KOPT-K1 (cell line): Measurements from ENCODE around the gene MTRFR.
A peak's percentile ranks its signal among the peaks of the same experiment; 100 is the strongest.
"Not testable (repeated sequence)": the region's sequence is repeated elsewhere in the genome, so short reads cannot be mapped to it uniquely, and the experiment has no call there.

Experiments
- H3K27ac ChIP-seq: fragments of 200-600 bp; sonication (generic); 2 replicates; pipeline ENCODE4 v1.5.1; 2016; ENCODE audit warnings: antibody characterized with exemption, mild to moderate bottlenecking, low read depth, low read length; ENCODE audit not compliant: poor library complexity, severe bottlenecking
- H3K36me3 ChIP-seq: fragments of 200-600 bp; sonication (generic); 2 replicates; pipeline ENCODE4 v1.5.1; 2017; ENCODE audit warnings: antibody characterized with exemption, mild to moderate bottlenecking, low read length, moderate library complexity; ENCODE audit not compliant: insufficient read depth
- H3K9me3 ChIP-seq: fragments of 200-600 bp; sonication (generic); 2 replicates; pipeline ENCODE4 v1.5.1; 2017; ENCODE audit warnings: antibody characterized with exemption, low read length, mild to moderate bottlenecking; ENCODE audit not compliant: insufficient read depth, poor library complexity, severe bottlenecking

The MTRFR gene

DNA sequence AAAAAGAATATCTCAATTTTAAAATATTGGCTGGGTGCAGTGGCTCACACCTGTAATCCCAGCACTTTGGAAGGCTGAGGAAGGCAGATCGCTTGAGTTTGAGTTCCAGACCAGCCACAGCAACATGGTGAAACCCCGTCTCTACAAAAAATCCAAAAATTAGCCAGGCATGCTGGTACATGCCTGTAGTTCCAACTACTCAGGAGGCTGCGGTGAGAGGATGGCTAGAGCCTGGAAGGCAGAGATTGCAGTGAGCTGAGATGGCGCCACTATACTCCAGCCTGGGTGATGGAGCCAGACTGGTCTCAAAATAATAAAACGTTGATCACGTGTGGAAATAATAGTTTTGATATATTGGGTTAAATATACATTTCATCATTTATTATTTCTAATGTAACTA, 5.7 kb downstream of the MTRFR start:
- no peak overlapping the region for H3K27ac ChIP-seq
- peaks cover 58% of the 10 kb centered on the region for H3K36me3 ChIP-seq
- H3K9me3 ChIP-seq, result no peaks in the 10 kb centered on the region

DNA sequence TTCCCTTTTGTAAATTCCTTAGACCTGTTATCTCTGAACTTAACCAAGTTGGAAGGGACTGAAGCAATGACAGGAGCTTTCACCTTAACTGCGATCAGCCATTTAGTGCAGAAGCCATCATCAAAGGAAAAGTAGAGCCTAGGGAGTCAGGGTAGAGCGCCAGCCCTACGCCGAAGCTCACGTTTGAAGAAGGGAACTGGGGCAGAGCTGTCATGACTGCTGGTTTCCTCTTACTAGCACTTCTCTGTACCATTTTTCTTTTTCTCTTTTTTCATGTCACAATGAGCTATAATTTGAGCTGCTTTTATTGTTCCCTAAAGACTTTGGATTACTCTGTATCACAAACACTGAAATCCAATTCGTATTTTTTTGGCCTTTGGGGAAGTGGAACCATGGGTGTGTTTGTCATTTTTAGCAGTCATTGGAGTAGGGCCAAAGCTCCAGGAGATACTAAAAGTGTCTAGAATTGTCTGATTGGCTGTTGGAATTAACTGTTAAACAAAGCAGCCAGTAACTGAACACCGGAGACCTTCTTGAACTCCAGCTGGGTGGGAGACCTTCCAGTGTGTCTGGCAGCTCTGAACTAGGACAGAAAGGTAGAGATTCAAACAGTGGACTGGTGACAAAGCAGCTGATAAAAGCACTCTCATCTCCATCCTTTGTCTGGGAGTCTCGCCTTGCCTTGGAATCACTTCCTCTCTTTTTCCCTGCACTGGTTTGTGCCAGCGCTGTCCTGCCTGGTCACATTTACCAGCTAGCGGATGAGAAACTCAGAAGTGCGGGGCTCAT, 9.1 kb downstream of the MTRFR start:
- Histone ChIP-seq H3K27ac (peak overlapping the region; percentile 22), H3K36me3 (peaks cover 57% of the 10 kb centered on the region), H3K9me3 (no peaks in the 10 kb centered on the region)

DNA sequence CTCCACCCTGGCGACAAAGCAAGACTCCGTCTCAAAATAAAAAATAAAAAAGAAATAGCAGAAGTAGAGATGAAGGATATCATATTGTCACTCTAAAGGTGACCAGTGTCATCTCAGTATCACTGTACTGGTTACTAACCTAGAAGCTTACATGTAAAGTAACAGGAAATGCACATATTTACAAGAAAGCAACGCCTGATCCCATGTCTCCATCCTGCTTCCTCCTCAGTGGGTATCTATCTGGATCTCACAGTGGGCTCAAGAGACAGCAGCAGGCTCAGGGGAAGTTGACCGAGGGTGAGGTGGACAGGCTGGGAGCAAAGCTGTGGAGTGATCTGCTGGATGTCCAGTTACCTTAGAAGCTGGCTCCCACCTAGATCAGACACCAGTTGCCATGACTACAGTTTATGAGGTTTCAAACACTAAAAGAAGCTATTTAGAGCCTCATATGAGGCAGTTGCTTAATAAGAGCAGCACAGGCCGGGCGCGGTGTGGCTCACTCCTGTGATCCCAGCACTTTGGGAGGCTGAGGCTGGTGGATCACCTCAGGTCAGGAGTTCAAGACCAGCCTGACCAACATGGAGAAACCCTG, 10.5 kb downstream of the MTRFR start:
- Histone ChIP-seq H3K27ac (no peak overlapping the region), H3K36me3 (peaks cover 63% of the 10 kb centered on the region), H3K9me3 (peaks cover 9% of the 10 kb centered on the region)

DNA sequence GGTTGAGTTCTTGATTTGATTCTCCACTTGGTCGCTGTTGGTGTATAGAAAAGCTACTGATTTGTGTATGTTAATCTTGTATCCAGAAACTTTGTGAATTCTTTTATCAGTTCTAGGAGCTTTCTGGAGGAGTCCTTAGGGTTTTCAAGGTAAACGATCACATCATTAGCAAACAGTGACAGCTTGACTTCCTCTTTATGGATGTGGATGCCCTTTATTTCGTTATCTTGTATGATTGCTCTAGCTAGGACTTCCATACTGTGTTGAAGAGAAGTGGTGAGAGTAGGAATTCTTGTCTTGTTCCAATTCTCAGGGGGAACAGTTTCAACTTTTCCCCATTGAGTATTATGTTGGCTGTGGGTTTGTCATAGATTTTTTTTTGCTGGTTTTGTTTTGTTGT, 12.4 kb downstream of the MTRFR start:
- Histone ChIP-seq H3K27ac (no peak overlapping the region), H3K36me3 (peaks cover 53% of the 10 kb centered on the region), H3K9me3 (peaks cover 9% of the 10 kb centered on the region)

DNA sequence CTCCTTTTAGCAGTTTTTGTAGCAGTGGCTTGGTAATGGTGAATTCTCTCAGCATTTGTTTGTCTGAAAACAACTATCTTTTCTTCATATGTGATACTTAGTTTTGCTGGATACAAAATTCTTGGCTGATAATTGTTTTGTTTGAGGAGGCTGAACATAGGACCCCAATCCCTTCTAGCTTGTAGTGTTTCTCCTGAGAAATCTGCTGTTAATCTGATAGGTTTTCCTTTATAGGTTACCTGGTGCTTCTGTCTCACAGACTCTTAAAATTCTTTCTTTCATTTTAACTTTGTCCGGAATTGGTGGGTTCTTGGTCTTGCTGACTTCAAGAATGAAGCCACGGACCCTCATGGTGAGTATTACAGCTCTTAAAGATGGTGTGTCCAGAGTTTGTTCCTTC, 14.9 kb downstream of the MTRFR start:
- H3K36me3 ChIP-seq, result peaks cover 46% of the 10 kb centered on the region
- H3K27ac ChIP-seq, H3K9me3 ChIP-seq: not testable (repeated sequence)

DNA sequence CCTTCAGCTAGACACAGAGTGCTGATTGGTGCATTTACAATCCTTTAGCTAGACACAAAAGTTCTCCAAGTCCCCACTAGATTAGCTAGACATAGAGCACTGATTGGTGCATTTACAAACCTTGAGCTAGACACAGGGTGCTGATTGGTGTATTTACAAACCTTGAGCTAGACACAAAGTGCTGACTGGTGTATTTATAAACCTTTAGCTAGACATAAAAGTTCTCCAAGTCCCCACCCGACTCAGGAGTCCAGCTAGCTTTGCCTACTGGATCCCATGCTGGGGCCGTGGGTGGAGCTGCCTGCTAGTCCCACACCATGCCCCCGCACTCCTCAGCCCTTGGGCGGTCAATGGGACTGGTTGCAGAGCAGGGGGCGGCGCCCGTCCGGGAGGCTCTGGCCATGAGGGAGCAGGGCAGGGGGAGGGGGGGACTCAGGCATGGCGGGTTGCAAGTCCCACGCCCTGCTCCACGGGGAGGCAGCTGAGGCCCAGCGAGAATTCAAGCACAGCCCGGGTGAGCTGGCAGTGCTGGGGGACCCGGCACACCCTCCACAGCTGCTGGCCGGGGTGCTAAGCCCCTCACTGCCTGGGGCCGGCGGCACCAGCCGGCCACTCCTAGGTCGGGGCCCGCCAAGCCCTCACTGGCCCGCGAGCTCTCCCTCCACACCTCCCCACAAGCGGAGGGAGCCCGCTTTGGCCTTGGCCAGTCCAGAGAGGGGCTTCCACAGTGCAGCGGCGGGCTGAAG, 15.9 kb downstream of the MTRFR start:
- H3K9me3 ChIP-seq, H3K27ac ChIP-seq: not testable (repeated sequence)
- H3K36me3 ChIP-seq, result peaks cover 50% of the 10 kb centered on the region

DNA sequence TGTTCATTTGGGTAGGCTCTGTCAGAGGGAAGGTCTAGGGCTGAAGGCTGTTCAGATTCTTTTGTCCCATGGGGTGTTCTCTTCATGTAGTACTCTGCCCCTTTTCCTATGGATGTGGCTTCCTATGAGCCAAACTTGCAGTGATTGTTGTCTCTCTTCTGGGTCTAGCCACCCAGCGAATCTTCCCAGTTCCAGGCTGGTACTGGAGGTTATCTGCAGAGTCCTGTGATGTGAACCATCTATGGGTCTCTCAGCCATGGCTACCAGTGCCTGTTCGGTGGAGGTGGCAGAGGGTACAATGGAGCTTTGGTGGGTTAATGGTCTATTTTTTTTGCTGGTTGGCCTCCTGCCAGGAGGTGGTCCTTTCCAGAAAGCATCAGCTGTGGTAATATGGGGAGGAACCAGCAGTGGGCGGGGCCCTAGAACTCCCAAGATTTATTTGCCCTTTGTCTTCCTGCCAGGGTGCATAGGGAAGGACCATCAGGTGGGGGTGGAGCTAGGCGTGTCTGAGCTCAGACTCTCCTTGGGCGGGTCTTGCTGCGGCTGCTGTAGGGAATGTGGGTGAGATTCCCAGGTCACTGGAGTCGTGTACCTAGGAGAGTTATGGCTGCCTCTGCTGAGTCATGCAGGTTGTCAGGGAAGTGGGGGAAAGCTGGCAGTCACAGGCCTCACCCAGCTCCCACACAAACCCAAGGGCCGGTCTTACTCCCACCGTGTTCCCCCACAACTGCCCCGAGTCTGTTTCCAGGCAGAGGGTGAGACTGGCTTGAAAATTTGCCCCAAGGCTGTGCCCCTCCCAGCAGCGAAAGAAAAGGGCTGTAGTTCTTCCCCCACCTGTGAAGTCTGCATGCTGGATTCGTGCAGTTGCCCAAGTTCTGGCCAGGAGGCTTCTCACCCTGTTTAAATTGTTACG, 17.5 kb downstream of the MTRFR start:
- Histone ChIP-seq H3K9me3 (peaks cover 9% of the 10 kb centered on the region), H3K27ac (no peak overlapping the region), H3K36me3 (peaks cover 62% of the 10 kb centered on the region)

DNA sequence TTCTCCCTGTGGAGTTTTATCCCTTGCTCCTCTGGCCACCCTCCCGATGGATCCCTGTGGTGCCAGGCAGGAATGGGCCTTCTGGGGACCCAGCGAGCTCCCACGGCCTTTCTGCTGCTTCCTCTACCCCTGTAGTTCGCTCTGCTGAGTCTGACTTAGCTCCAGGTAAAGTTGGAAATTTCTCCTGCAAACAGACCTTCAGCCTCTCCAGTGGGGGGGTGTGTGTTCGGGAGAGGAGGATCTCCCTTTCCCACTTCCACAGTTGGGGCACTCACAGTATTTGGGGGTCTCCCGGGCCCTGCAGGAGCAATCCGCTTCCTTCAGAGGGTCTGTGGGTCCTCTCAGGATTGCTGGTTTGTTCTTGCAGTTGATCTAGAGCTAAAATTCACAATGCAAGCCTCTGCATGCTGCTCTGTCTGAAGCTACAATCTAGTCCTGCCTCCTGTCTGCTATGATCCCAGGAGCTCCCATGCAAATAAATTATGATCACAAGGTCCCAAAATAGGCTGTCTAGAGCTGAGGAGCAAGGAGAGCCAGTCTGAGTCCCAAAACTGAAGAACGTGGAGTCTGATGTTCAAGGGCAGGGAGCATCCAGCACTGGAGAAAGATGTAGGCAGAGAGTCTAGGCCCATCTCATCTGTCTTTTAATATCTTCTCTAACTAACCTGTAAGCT, 18.3 kb downstream of the MTRFR start:
- H3K27ac ChIP-seq, result no peak overlapping the region
- peaks cover 70% of the 10 kb centered on the region for H3K36me3 ChIP-seq

DNA sequence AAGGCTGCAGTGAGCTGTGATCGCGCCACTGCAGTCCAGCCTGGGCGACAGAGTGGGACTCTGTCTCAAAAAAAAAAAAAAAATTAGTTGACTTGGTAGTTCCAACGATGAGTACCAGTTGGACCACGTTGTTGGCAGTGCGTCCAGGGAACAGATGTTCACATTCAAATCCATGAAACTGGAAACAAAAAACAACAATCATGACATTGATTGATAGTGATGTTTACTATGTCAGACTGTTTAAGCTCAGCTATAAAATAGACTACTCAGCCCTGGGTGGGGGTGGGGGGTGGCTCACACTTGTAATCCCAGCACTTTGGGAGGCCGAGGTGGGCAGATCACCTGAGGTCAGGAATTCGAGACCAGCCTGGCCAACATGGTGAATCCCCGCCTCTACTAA, 19.1 kb downstream of the MTRFR start:
- H3K36me3 ChIP-seq, result peaks cover 78% of the 10 kb centered on the region
- not testable (repeated sequence) for H3K27ac ChIP-seq, H3K9me3 ChIP-seq

More for the DNA sequence above, 18.3 kb downstream of the MTRFR start:
- H3K9me3 ChIP-seq, result peaks cover 9% of the 10 kb centered on the region

DNA sequence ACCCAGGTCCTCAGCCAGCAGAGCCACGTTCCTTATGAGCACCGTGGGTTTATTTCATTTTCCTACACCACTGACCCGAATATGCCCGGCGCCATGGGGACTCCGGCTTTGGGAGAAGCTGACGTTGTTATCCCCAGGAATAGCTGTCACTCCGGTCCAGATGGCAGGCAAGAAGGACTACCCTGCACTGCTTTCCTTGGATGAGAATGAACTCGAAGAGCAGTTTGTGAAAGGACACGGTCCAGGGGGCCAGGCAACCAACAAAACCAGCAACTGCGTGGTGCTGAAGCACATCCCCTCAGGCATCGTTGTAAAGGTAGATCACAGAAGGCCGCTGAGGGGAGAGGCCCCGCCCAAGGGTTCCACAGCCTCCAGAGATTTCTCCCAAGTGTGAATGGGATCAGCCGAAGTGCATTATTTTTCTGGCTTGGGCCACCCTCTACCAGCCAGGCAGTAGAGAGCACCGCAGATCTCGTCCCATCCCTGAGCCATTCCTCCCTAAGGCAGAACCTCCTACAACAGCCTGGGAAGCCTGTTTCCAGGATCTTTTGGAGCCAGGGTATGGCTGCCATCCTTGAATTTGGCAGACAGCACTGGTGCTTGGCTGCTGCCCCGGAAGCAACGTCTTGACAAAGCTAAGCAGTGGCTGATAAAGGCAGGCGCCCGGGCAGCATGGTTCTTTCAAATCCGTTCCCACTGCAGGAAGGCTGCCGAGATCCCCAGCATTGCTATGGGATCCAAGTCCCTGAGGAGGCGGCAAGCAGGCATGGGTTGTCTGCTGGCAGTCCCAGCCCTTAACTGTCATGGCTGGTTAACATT, 20.6 kb downstream of the MTRFR start:
- Histone ChIP-seq H3K36me3 (peaks cover 82% of the 10 kb centered on the region), H3K27ac (no peak overlapping the region), H3K9me3 (no peaks in the 10 kb centered on the region)

DNA sequence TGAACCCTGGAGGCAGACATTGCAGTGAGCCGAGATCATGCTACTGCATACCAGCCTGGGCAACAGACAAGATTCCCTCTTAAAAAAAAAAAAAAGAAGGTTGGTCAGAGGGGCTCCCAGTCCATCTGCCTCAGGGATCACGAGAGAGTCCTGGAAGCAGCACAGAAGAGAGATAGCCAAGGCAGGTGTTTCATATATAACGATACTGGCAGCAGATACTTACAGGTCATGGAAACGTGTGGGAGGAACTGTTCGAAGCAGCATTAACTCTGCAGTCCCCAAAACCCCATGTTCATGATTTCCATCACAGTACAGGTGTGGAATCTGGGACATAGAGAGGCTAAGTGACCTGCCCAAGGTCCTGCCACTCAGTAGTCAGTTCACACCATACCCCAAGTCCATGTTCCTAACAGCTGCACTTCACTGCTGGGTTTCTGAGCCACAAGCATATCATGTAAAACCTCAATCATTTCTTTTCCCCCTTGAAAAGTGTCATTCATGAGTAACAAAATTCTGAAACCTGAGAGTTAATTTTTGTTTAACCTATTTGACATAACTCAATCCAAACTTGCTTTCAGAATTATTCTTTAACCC, 21.7 kb downstream of the MTRFR start:
- no peaks in the 10 kb centered on the region for H3K9me3 ChIP-seq
- peaks cover 85% of the 10 kb centered on the region for H3K36me3 ChIP-seq
- no peak overlapping the region for H3K27ac ChIP-seq

DNA sequence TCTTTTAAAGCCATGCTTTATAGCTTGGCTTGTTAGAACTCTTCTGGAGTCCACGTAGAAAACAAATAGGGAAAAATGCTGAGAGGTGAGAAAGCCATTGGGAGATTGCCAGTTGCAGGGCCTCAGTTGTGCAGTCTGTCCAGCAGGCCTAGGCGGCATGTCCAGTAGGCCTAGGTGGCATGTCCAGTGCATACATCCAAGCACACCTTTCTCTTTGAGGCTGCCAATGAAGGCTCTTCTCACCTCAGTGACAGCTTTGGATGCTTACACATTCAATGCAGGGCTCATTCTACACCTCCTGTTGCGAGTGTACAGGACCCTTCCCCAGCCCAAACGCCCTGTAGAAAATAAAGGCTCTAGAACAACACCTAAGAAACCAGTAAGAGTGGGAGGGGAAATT, 25.4 kb downstream of the MTRFR start:
- no peaks in the 10 kb centered on the region for H3K9me3 ChIP-seq
- peaks cover 100% of the 10 kb centered on the region for H3K36me3 ChIP-seq
- no peak overlapping the region for H3K27ac ChIP-seq

DNA sequence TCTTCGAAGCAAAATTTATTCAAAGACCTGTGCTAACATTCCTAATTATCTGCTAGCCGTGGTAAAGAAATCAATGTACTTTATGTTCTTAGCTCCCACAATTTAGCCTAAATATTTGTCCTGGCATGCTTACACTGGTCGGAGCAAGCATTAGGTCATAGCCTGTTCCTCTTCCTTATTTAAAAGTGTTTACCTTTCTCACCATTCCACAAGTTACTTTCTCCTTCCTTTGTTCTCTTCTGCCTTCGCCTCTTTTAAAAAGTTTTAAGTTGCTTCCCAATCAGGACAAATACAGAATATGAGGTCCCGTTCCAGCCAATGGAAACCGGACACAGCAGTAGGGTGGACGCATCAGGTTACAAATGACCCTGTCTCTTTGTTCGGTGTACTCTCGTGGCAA, 26.8 kb downstream of the MTRFR start:
- Histone ChIP-seq H3K9me3 (no peaks in the 10 kb centered on the region), H3K27ac (no peak overlapping the region), H3K36me3 (peaks cover 100% of the 10 kb centered on the region)
